DMS 273 treated with DMSO at 0.1 percent for 48 hours (cell line): ENCODE data around the gene PEPD.

Experiments
- DNase-seq: peaks from one replicate; lab custom pipeline; 2025; lab: John Stamatoyannopoulos, UW

Gene PEPD

DNA sequence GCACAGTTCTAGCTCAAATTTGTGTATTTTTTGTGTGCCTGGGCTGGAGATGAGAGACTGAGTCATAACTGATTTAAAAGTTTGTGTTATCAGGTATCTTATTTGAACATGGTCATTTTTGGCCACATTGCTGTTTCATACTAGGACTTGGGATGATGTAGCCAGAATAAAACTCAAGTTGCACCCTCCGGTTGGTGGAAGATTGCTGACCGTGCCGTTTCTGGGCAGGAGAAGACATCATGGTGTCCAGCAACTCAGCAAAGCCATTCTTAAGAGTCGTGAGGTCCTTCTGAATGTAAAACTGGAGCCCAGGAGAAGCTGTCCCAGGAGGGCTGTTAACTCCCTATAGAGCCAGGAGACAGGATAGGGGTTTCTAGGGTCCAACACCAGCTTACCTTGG is 140.5 kb downstream of the PEPD start:
- no peak for DNase-seq

GRCh38 chr19:33379151-33379829 is 142.3 kb downstream of the PEPD start:
- DNase-seq: no peak

- DNase-seq: no peak
These were observed 143.8 kb downstream of the PEPD start for GRCh38 chr19:33377586-33378475.

DNA sequence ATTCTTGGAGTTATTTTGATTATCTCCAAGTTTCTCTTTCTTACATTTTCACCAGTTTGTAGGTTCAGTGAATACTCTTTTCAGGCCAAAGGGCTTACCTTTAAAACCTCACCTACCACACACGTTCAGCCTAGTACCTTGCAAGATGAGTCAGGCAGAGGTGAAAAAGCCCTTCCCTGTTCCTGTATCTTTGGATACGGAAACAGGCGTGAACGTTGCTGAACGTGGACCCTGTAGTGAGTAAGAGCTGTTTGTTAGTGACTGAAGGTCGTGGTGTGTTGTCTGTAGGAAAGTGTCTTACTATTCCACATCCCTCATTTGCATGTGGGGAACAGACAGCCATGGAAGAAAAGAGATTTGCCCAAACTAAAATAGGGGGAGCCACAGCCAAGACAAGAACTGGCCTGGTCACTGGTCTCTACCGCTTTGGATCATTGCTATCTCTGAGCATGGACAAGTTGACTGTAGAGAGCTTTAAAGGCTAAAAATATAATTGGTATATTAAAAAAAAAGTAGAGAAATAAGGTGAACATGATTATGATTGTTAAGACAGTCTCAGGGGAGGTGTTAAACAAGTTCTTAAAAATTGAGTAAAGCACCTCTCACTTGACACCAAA is 144.5 kb downstream of the PEPD start:
- no peak for DNase-seq

- no peak for DNase-seq
These were observed 145.2 kb downstream of the PEPD start for GRCh38 chr19:33376423-33376822.

DNA sequence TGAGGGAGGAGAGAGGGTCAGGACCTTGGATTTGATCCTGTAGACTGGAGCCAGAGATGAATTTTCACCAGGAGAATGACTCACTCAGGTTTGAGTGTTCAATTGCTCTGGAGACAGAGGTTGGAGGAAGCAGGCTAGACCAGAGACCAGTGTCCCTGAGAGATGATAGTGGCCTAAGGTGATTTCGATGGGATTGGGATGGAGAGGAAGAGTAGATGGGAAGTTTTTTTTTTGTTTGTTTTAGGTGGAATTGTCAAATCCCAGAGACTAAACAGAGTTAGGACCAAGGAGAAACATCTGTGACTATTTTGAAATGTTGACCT is 145.8 kb downstream of the PEPD start:
- no peak for DNase-seq

- DNase-seq: no peak
These were observed 146.3 kb downstream of the PEPD start for GRCh38 chr19:33375156-33375836.

DNA sequence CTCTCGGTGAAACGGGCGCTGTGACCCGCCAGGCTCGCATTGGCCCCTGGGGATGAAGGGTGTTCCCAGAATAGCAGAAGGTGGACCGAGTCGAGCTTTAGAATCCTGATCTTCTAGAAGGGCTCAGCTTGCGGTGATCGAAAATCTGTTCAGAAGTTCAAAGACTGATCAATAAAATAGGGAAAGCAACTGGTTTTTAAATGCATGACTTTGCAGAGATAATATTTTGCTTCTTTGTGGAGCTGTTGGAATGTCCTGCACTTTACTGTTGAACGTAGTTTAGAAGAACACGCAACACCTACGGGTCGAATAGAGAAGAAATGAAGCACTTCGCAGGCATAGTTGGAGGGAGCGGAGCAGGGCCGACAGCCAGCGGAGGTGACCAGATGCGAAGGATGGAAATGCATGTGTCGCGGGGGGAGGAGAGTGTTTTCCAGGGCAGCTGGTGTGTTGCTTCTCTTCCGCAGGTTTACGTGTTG is 147.3 kb downstream of the PEPD start:
- DNase-seq: peak; percentile 60

DNA sequence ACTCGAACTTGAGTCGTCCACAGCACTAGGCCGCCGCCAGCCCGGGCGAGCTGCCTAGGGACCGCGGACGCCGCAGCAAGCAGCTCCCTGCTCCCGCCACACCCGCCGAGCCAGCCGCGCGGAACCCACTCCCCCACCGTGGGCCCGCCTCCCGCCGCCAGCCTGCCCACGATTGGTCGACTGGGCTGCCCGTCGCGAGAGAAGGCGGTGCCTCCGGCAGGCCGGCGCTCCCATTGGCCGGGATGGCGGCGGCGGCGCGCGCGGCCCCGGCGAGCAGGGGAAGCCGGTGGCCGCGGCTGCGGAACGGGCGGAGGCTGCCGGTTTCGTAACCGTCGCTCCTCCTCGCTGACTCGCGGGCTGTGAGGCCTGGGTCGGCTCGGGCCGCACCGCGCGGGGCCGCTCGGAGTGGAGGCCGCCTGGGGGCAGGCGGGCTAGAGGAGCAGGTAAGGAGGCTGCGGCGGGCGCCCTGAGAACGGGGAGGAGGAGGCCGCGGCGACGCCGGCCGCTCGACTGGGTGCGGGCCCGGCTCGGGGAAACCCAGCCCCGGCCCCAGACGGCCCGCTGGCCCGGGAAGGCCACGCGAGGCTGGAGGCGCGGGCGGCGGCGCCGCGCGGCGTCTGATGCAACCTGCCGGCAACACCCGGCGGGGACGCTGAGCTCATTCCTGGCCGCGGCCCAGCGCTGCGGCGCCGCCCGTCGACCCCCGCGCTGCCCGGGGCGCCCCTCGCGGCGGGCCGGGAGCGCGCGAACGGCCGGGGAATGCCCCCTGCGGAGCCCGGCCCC is 147.9 kb downstream of the PEPD start, which contains the start of gene CEBPG:
Gene CEBPG, plus strand, starts transcription at position 257 of the 783 bp plus-strand sequence. CDS start 5,531 bp downstream, outside the sequence.
- DNase-seq: peak; percentile 66

DNA sequence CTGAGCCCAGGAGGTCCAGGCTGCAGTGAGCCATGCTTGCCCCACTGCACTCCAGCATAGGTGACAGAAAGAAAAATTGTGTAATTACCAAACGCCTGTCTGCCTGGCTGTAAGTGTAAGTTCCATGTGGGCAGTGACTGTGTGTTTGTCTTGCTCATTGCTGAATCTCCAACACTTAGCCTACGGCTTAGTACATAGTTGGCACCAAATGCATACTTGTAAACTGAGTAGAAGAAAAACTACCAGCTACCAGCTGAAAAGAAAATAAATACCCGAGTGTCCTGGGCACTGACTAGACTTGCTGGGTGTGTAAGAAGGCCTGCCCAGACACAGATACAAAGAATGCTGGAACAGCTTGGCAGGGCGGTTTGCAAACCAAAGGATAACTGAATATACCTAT is 150.8 kb downstream of the PEPD start:
- DNase-seq: no peak

DNA sequence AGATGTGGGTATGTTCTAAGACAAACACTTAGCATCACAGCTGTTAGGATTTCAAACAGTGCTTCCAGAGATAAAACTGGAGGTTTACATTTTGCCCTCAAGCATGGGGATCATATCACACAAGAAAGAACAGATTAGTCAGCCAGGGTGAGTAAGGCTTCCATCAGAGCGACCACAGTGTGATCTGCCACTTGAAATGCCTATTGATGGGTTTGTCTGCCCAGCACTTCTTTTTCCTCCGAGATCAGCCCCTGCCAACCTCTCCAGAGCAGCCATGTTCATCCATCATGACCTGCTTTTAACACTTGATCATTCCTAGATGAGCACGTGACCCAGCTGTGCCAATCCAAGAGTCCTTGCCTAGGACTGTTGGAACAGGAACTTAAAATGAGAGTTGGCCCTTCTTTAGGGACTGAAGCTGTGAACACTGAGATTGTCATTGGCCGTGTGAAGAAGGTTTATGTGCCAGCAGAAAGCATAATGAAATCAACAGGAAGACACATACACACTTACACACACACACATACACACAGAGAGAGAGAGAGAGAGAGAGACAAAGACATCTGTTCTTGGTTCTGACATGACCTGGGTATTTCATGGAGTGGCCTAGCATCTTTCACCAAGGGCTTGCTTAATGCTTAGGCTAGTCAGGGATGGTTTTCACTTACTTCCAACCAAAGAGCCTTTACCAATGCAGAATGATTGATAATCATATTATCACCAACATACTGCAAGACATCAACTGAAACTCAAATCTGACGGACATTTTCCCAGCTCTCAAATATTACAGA is 153.3 kb downstream of the PEPD start:
- no peak for DNase-seq

GRCh38 chr19:33366897-33367296 is 154.7 kb downstream of the PEPD start:
- no peak for DNase-seq

DNA sequence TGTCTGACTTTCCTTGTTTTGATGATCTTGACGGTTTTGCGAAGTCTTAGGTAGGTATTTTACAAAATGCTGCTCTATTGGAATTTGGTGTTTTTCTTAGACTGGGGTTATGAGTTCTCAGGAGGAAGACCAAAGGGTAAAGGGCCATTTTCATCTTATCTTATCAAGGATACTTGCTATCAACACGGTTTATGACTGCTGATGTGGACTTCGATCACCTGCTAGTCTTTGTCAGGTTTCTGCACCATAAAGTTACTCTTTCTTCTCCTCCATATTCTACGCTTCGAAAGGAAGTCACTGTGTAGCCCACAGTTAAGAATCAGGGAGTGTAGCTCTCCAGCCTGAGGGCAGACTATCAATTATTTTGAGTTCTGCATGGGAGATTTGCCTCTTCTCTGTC is 155.5 kb downstream of the PEPD start:
- DNase-seq: no peak

- DNase-seq: no peak
These were observed 155.9 kb downstream of the PEPD start for GRCh38 chr19:33365691-33366090.

DNA sequence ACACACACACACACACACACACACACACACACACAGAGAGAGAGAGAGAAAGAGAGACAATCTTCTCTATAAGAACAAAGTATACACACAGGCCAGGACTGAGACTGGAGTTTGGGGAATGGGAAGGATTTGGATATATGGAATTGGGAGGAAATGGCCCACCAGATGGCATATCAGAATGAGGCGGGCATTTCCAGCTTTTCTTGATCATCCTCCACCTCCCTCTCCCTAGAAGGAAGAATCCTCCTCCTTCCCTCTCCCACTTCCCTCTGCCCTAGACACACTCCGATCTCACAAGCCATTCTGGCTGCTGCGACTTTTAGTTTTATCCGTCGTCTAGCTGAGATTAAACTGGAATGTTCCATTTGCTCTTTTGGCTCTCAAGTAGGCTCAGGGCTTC is 158.1 kb downstream of the PEPD start:
- no peak for DNase-seq

- DNase-seq: no peak
These were observed 158.9 kb downstream of the PEPD start for GRCh38 chr19:33362508-33363228.

GRCh38 chr19:33359581-33359980 is 162.0 kb downstream of the PEPD start:
- DNase-seq: no peak

DNA sequence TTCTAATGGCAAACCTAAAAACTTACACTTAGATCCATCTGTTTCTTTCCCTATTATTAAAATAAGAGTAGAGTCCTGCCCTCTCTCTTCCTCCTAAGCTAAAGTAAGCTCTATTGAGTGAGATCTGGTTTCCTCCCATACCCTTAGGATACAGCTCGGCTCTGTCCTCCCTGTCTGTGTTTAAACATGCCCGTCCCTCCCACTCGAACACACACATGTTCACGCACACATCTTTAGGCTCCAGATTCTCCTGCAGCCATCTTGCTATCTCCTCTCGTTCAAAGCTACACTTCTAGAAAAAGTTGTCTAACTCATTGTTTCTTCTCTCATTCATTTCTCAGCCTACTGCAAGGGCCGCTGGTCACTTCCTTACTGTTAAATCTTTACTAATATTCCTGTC is 163.2 kb downstream of the PEPD start:
- no peak for DNase-seq

DNA sequence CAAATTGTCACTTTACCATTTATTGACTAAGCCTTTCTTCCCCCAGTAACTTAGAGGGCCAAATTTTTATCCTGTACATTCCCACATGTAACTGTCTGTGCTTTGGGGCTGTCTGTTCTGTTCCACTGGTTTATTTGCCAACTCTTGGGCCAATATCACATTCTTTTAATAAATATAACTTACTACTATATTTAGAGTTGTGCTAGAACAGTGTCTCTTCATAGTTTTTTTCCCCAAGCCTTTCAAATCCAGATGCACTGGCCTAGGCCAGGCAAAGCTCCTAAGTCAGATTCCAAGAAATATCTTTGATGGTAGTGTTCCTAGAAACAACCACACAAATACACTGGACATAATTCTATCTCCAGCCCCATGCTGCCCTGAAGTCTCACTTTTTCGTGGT is 164.0 kb downstream of the PEPD start:
- DNase-seq: no peak

DNA sequence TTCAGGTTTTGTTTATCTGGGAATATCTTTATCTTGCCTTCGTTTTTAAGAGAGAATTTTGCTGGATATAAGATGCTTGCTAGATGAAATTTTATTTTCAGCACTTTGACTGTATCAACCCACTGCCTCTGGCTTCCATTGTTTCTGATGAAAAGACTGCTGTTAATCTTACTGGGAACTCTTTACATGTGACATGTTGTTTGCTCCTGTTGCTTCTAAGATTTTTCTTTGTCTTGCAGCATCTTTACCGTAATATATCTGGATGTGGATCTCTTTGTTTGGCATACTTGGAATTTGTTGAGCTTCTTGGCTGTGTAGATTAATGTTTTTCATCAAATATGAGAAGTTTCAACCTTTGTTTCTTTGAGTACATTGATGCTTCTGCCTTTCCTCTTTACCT is 166.1 kb downstream of the PEPD start:
- DNase-seq: no peak
